ENCODE results near the gene VCL. TPM values are rescaled to one million over a fixed set of nuclear protein-coding genes. Genes with fewer than 3 reads are reported as not detected.

Gene VCL
- total RNA-seq, 4 donors from 2014 or later = 96.1 to 133 (median 120) TPM

- Histone ChIP-seq H3K9me3 (no peaks in the 10 kb centered on the region), H3K4me1 (peaks cover 10 to 27% (median 18%) of the 10 kb centered on the region in 4 donors), H3K27ac (no peak overlapping the region), H3K36me3 (no peaks in the 10 kb centered on the region), H3K27me3 (no peaks in the 10 kb centered on the region), H3K4me3 (no peak overlapping the region)
- in situ Hi-C loops (cut with MboI; ENCODE audit: low pct_ligation_motif_present in 1 of 4, low pct_unique_long_range_greater_than_20kb in 1 of 4, low sequenced_read_pairs in 3 of 4) (no loop called here), intact Hi-C loops (cut with DNase I; ENCODE audit: low total_unique reads) (no loop called here)
- DNase-seq = no peak
- TF ChIP-seq POLR2A (IDR thresholded peaks at IDR 0.05) (no peak), EP300 (IDR thresholded peaks at IDR 0.05; ENCODE audit: low read depth) (no peak), POLR2AphosphoS5 (IDR thresholded peaks at IDR 0.05) (no peak)
- TF ChIP-seq, protein P1, sequence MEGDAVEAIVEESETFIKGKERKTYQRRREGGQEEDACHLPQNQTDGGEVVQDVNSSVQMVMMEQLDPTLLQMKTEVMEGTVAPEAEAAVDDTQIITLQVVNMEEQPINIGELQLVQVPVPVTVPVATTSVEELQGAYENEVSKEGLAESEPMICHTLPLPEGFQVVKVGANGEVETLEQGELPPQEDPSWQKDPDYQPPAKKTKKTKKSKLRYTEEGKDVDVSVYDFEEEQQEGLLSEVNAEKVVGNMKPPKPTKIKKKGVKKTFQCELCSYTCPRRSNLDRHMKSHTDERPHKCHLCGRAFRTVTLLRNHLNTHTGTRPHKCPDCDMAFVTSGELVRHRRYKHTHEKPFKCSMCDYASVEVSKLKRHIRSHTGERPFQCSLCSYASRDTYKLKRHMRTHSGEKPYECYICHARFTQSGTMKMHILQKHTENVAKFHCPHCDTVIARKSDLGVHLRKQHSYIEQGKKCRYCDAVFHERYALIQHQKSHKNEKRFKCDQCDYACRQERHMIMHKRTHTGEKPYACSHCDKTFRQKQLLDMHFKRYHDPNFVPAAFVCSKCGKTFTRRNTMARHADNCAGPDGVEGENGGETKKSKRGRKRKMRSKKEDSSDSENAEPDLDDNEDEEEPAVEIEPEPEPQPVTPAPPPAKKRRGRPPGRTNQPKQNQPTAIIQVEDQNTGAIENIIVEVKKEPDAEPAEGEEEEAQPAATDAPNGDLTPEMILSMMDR (IDR thresholded peaks at IDR 0.05) = no peak
- 88 to 93% methylated on average over 2 of the region's 2 CpGs for WGBS, 2 donors (ENCODE audit: low coverage in 1 of 2)
These were observed 27.1 kb upstream of the VCL start for GRCh38 chr10:73970845-73971244.

DNA sequence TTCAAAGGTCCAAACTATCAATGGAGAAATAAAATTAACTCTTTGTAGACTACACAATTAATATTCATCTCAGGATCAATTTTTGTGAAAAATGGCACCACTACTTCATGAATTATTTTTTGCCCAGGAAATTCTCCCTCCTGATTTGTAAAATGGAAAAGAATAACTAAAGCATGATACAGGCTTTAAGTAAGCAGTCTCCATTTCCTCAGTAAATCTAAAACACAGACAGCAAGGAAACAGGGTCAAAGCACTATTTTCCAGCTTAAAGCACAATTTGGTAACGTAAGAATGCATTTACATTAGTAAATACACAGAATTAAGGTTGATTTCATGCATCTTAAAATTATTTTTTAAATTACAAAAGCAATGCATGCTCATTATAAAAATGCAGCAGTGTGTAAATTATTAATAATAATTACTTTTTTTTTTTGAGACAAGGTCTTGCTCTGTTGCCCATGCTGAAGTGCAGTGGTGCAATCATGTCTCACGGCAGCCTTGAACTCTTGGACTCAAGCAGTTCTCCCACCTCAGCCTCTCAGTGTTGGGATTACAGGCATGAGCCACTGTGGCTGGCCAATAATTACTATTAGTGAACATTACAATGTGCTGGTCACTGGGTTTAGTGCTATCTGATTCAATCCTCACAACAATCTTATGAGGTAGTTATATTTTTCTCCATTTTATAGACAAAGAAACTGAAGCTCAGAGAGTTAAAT, 26.1 kb upstream of the VCL start:
- no peak for TF ChIP-seq EP300 (IDR thresholded peaks at IDR 0.05; ENCODE audit: low read depth)
- TF ChIP-seq, protein P1 (IDR thresholded peaks at IDR 0.05) = no peak
- no peak for TF ChIP-seq POLR2A (IDR thresholded peaks at IDR 0.05)
- TF ChIP-seq POLR2AphosphoS5 (IDR thresholded peaks at IDR 0.05) = no peak
- peaks cover 4 to 17% (median 11%) of the 10 kb centered on the region in 4 donors for H3K4me1 ChIP-seq
- DNase-seq = no peak
- no peaks in the 10 kb centered on the region for H3K9me3 ChIP-seq
- no peak overlapping the region for H3K4me3 ChIP-seq
- no peaks in the 10 kb centered on the region for H3K27me3 ChIP-seq
- 88 to 93% methylated on average over 2 of the region's 2 CpGs for WGBS, 2 donors (ENCODE audit: low coverage in 1 of 2)
- H3K27ac ChIP-seq = no peak overlapping the region
- no peaks in the 10 kb centered on the region for H3K36me3 ChIP-seq
- intact Hi-C loops (cut with DNase I; ENCODE audit: low total_unique reads) = no loop called here
- in situ Hi-C loops (cut with MboI; ENCODE audit: low pct_ligation_motif_present in 1 of 4, low pct_unique_long_range_greater_than_20kb in 1 of 4, low sequenced_read_pairs in 3 of 4) = no loop called here

DNA sequence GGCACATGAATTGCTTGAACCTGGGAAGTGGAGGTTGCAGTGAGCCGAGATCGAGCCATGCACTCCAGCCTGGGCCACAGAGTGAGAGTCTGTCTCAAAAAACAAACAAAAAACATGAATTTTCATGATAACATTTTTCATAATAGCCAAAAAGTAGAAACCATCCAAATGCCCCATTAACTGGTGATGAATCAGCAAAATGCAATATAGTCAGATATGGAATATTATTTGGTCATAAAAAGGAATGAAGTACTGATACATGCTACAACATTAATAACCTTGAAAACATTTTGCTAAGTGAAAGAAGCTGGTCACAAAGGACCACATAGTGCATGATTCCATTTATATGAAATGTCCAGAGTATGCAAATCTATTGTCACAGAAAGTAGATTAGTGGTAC, 24.5 kb upstream of the VCL start:
- H3K4me1 ChIP-seq = peaks cover 0 to 3% (median under 1%) of the 10 kb centered on the region in 4 donors
- in situ Hi-C loops (cut with MboI; ENCODE audit: low pct_ligation_motif_present in 1 of 4, low pct_unique_long_range_greater_than_20kb in 1 of 4, low sequenced_read_pairs in 3 of 4) (no loop called here), intact Hi-C loops (cut with DNase I; ENCODE audit: low total_unique reads) (no loop called here)
- H3K36me3 ChIP-seq = no peaks in the 10 kb centered on the region
- no peaks in the 10 kb centered on the region for H3K27me3 ChIP-seq
- H3K9me3 ChIP-seq = no peaks in the 10 kb centered on the region
- DNase-seq = no peak
- 97 to 100% methylated on average over 2 of the region's 2 CpGs for WGBS, 2 donors (ENCODE audit: low coverage in 1 of 2)
- TF ChIP-seq POLR2A (IDR thresholded peaks at IDR 0.05) (no peak), POLR2AphosphoS5 (IDR thresholded peaks at IDR 0.05) (no peak), EP300 (IDR thresholded peaks at IDR 0.05; ENCODE audit: low read depth) (no peak)
- TF ChIP-seq, protein P1 (IDR thresholded peaks at IDR 0.05) = no peak
- no peak overlapping the region for H3K27ac ChIP-seq
- no peak overlapping the region for H3K4me3 ChIP-seq

DNA sequence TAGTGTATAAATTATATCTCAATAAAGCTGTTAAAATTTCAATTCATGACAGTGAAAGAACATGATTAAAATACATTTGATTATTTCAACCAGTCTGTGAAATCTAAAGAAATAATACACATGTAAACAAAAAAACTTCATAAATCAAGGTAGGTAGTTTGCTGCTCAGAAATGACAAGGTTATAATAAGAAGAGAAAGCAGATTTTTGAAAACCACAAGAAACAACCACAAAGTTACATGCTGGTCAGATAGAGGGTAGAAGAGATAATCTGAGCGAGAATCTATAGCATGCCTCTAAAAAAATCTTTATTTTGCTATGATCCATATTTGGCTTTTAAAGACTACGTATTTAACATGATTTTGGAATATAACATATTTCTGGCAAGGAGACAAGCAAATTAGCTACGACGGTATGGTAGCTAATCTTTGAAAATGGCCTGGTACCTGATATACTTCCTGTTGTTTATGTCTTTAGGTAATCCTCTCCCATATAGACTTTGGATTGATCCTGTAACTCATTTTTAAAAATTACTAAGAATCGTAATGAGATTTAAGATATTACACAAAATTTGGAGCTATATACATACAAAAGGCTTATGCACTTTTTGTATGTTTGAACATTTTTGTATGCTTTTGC, 23.5 kb upstream of the VCL start:
- TF ChIP-seq EP300 (IDR thresholded peaks at IDR 0.05; ENCODE audit: low read depth) (no peak), POLR2A (IDR thresholded peaks at IDR 0.05) (no peak), POLR2AphosphoS5 (IDR thresholded peaks at IDR 0.05) (no peak)
- TF ChIP-seq, protein P1 (IDR thresholded peaks at IDR 0.05) = no peak
- Histone ChIP-seq H3K36me3 (no peaks in the 10 kb centered on the region), H3K9me3 (no peaks in the 10 kb centered on the region), H3K27me3 (no peaks in the 10 kb centered on the region), H3K27ac (no peak overlapping the region), H3K4me1 (no peaks in the 10 kb centered on the region), H3K4me3 (no peak overlapping the region)
- 64 to 69% methylated on average over 5 of the region's 5 CpGs for WGBS, 2 donors (ENCODE audit: low coverage in 1 of 2)
- in situ Hi-C loops (cut with MboI; ENCODE audit: low pct_ligation_motif_present in 1 of 4, low pct_unique_long_range_greater_than_20kb in 1 of 4, low sequenced_read_pairs in 3 of 4) = no loop called here
- no peak for DNase-seq
- intact Hi-C loops (cut with DNase I; ENCODE audit: low total_unique reads) = no loop called here

All from transverse colon (tissue), 4 donors.